Measurements from ENCODE around the gene SLC38A8. TPM values are rescaled to one million over a fixed set of nuclear protein-coding genes. Genes with fewer than 3 reads are reported as not detected.

The SLC38A8 gene
- total RNA-seq, 1 donor from 2014 or later = not detected

- Mint-ChIP-seq H3K27me3 (peaks cover 4% of the 10 kb centered on the region), H3K9me3 (no peaks in the 10 kb centered on the region), H3K4me1 (ENCODE audit: unreplicated experiment) (peaks cover 6% of the 10 kb centered on the region), H3K27ac (no peak overlapping the region), H3K4me3 (no peak overlapping the region), H3K36me3 (peaks cover 9% of the 10 kb centered on the region)
- no peak for DNase-seq (ENCODE audit: extremely low spot score, unreplicated experiment)
- TF ChIP-seq CTCF (conservative IDR thresholded peaks at IDR 0.05) = no peak
Observed at GRCh38 chr16:84048871-84049270, 6.3 kb upstream of the SLC38A8 start.

- peak; percentile 41 for TF ChIP-seq CTCF (conservative IDR thresholded peaks at IDR 0.05)
- Mint-ChIP-seq H3K4me3 (no peak overlapping the region), H3K27me3 (peaks cover 5% of the 10 kb centered on the region), H3K36me3 (peaks cover 9% of the 10 kb centered on the region), H3K27ac (peak overlapping the region; percentile 55), H3K4me1 (ENCODE audit: unreplicated experiment) (peaks cover 12% of the 10 kb centered on the region), H3K9me3 (no peaks in the 10 kb centered on the region)
- DNase-seq (ENCODE audit: extremely low spot score, unreplicated experiment) = no peak
Observed at GRCh38 chr16:84048270-84048669, 5.7 kb upstream of the SLC38A8 start.

- Mint-ChIP-seq H3K9me3 (no peaks in the 10 kb centered on the region), H3K36me3 (peaks cover 3% of the 10 kb centered on the region), H3K4me3 (no peak overlapping the region), H3K27ac (no peak overlapping the region), H3K27me3 (peaks cover 10% of the 10 kb centered on the region), H3K4me1 (ENCODE audit: unreplicated experiment) (peaks cover 17% of the 10 kb centered on the region)
- TF ChIP-seq CTCF (conservative IDR thresholded peaks at IDR 0.05) = no peak
- DNase-seq (ENCODE audit: extremely low spot score, unreplicated experiment) = no peak
Observed at GRCh38 chr16:84047626-84048025, 5.0 kb upstream of the SLC38A8 start.

- no peak for TF ChIP-seq CTCF (conservative IDR thresholded peaks at IDR 0.05)
Observed at GRCh38 chr16:84047206-84047605, 4.6 kb upstream of the SLC38A8 start.

GRCh38 chr16:84045818-84046470 is 3.3 kb upstream of the SLC38A8 start:
- H3K4me1 Mint-ChIP-seq (ENCODE audit: unreplicated experiment) = peaks cover 18% of the 10 kb centered on the region
- TF ChIP-seq CTCF (conservative IDR thresholded peaks at IDR 0.05) = no peak
- H3K27ac Mint-ChIP-seq = no peak overlapping the region
- no peak for DNase-seq (ENCODE audit: extremely low spot score, unreplicated experiment)
- H3K27me3 Mint-ChIP-seq = peaks cover 12% of the 10 kb centered on the region
- no peak overlapping the region for H3K4me3 Mint-ChIP-seq
- no peaks in the 10 kb centered on the region for H3K9me3 Mint-ChIP-seq
- no peaks in the 10 kb centered on the region for H3K36me3 Mint-ChIP-seq

More at GRCh38 chr16:84047206-84047605, 4.6 kb upstream of the SLC38A8 start:
- Mint-ChIP-seq H3K27me3 (peaks cover 10% of the 10 kb centered on the region), H3K9me3 (no peaks in the 10 kb centered on the region), H3K27ac (no peak overlapping the region), H3K4me3 (no peak overlapping the region), H3K36me3 (no peaks in the 10 kb centered on the region), H3K4me1 (ENCODE audit: unreplicated experiment) (peaks cover 17% of the 10 kb centered on the region)
- DNase-seq (ENCODE audit: extremely low spot score, unreplicated experiment) = no peak
